Measurements from ENCODE around the gene SMPD3. TPM values are rescaled to one million over a fixed set of nuclear protein-coding genes. Genes with fewer than 3 reads are reported as not detected.

SMPD3 gene
- total and polyA plus RNA-seq, 9 of the 15 experiments (the other 6 are each of a cell fraction or from before 2014, with no cell fraction given), result 0.03 to 1.2 (median 0.18) TPM

DNA sequence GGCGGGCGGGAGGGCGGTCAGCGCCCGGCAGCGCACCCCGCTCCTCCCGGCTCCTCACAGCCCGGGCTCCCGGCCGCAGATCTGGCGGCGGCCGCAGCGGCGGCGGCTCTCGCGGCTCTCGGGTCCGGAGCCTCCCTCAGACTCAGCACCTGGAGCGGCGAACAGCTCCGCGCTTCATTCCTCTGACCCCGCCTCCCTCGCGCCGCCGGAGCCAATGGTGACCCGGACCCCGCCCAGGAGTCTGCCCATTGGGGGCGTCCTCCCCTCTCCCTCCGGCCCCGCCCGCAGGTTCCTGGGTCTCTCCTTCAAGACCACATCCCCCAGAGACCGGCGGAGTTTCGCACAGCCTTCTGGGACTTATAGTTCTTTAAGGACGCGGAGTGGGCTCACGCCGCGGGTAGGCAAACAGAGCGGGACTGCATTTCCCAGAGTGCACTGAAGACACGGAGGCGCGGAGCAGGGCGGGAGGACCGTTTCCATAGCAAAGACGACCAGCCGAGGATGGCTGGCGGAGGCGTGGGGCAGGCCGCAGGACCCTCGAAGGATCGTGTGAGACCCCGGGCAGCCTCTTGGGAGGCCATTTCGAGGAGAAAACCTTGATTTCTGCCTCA lies at the start of gene SMPD3 (continued):
- TF ChIP-seq, protein P1, sequence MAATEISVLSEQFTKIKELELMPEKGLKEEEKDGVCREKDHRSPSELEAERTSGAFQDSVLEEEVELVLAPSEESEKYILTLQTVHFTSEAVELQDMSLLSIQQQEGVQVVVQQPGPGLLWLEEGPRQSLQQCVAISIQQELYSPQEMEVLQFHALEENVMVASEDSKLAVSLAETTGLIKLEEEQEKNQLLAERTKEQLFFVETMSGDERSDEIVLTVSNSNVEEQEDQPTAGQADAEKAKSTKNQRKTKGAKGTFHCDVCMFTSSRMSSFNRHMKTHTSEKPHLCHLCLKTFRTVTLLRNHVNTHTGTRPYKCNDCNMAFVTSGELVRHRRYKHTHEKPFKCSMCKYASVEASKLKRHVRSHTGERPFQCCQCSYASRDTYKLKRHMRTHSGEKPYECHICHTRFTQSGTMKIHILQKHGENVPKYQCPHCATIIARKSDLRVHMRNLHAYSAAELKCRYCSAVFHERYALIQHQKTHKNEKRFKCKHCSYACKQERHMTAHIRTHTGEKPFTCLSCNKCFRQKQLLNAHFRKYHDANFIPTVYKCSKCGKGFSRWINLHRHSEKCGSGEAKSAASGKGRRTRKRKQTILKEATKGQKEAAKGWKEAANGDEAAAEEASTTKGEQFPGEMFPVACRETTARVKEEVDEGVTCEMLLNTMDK (IDR thresholded peaks at IDR 0.05; ENCODE audit: borderline replicate concordance, insufficient read depth, low read depth, low read length, poor library complexity, severe bottlenecking), result no peak
- TF ChIP-seq ESRRB (CRISPR knock-in tag; IDR thresholded peaks at IDR 0.05; ENCODE audit: borderline replicate concordance), result no peak
- no peak for TF ChIP-seq ZNF507 (tag; conservative IDR thresholded peaks at IDR 0.05)
- TF ChIP-seq BRF1 (IDR thresholded peaks at IDR 0.05; ENCODE audit: borderline replicate concordance, extremely low read depth, insufficient read length), result no peak
- TF ChIP-seq HNRNPLL (IDR thresholded peaks at IDR 0.05; ENCODE audit: low read depth, low read length, poor library complexity, severe bottlenecking), result peak; percentile 34
- 0 out of 2 replicates have a peak, but pooled peaks have one; percentile 15 for TF ChIP-seq MYC (IDR thresholded peaks at IDR 0.05; ENCODE audit: low read depth, low read length)
- no peak for TF ChIP-seq MYC (CRISPR knock-in tag; IDR thresholded peaks at IDR 0.05; ENCODE audit: borderline replicate concordance, low read depth)
- TF ChIP-seq CXXC5 (CRISPR knock-in tag; IDR thresholded peaks at IDR 0.05), result peak; percentile 71
- no peak for TF ChIP-seq U2AF2 (optimal IDR thresholded peaks at IDR 0.05; ENCODE audit: low read depth, low read length)
- TF ChIP-seq ZNF174 (CRISPR knock-in tag; IDR thresholded peaks at IDR 0.05), result no peak
- TF ChIP-seq, protein P2, sequence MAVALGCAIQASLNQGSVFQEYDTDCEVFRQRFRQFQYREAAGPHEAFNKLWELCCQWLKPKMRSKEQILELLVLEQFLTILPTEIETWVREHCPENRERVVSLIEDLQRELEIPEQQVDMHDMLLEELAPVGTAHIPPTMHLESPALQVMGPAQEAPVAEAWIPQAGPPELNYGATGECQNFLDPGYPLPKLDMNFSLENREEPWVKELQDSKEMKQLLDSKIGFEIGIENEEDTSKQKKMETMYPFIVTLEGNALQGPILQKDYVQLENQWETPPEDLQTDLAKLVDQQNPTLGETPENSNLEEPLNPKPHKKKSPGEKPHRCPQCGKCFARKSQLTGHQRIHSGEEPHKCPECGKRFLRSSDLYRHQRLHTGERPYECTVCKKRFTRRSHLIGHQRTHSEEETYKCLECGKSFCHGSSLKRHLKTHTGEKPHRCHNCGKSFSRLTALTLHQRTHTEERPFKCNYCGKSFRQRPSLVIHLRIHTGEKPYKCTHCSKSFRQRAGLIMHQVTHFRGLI (CRISPR knock-in tag; IDR thresholded peaks at IDR 0.05), result no peak
- no peak for TF ChIP-seq KAT7 (CRISPR knock-in tag; IDR thresholded peaks at IDR 0.05; ENCODE audit: borderline replicate concordance)
- TF ChIP-seq, protein P3, sequence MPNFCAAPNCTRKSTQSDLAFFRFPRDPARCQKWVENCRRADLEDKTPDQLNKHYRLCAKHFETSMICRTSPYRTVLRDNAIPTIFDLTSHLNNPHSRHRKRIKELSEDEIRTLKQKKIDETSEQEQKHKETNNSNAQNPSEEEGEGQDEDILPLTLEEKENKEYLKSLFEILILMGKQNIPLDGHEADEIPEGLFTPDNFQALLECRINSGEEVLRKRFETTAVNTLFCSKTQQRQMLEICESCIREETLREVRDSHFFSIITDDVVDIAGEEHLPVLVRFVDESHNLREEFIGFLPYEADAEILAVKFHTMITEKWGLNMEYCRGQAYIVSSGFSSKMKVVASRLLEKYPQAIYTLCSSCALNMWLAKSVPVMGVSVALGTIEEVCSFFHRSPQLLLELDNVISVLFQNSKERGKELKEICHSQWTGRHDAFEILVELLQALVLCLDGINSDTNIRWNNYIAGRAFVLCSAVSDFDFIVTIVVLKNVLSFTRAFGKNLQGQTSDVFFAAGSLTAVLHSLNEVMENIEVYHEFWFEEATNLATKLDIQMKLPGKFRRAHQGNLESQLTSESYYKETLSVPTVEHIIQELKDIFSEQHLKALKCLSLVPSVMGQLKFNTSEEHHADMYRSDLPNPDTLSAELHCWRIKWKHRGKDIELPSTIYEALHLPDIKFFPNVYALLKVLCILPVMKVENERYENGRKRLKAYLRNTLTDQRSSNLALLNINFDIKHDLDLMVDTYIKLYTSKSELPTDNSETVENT (CRISPR knock-in tag; IDR thresholded peaks at IDR 0.05), result no peak
- TF ChIP-seq FOXJ3 (CRISPR knock-in tag; IDR thresholded peaks at IDR 0.05), result no peak
- TF ChIP-seq ATF7 (IDR thresholded peaks at IDR 0.05), result 0 out of 2 replicates have a peak, but pooled peaks have one; percentile 43
- TF ChIP-seq NR1H2 (CRISPR knock-in tag; IDR thresholded peaks at IDR 0.05), result no peak
- TF ChIP-seq ZNF224 (CRISPR knock-in tag; IDR thresholded peaks at IDR 0.05), result no peak
- TF ChIP-seq, protein P4, sequence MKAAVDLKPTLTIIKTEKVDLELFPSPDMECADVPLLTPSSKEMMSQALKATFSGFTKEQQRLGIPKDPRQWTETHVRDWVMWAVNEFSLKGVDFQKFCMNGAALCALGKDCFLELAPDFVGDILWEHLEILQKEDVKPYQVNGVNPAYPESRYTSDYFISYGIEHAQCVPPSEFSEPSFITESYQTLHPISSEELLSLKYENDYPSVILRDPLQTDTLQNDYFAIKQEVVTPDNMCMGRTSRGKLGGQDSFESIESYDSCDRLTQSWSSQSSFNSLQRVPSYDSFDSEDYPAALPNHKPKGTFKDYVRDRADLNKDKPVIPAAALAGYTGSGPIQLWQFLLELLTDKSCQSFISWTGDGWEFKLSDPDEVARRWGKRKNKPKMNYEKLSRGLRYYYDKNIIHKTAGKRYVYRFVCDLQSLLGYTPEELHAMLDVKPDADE (conservative IDR thresholded peaks at IDR 0.05; ENCODE audit: control insufficient read depth, low read depth, low read length), result peak; percentile 84
- TF ChIP-seq MIER1 (IDR thresholded peaks at IDR 0.05; ENCODE audit: low read depth), result peak; percentile 84
- TF ChIP-seq CREB1 (IDR thresholded peaks at IDR 0.05), result peak; percentile 53; the same call in 1 of the 2 replicates
- peak; percentile 35; the same call in 1 of the 2 replicates for TF ChIP-seq CREB1 (CRISPR knock-in tag; IDR thresholded peaks at IDR 0.05)
- no peak for TF ChIP-seq SREBF1 (IDR thresholded peaks at IDR 0.05; ENCODE audit: borderline replicate concordance, low read depth, low read length)
